Activated naive CD4-positive, alpha-beta T cell treated with anti-CD3 and anti-CD28 coated beads, Interleukin-2, amount 50 U/mL, for 16 hours (primary cell): ENCODE results near the gene TRIM37.
"Not testable (repeated sequence)": the region's sequence is repeated elsewhere in the genome, so short reads cannot be mapped to it uniquely, and the experiment has no call there.

Source experiments
- DNase-seq: peaks from one replicate; pipeline ENCODE4 v3.0.0-alpha.2; 2020

Gene TRIM37

DNA sequence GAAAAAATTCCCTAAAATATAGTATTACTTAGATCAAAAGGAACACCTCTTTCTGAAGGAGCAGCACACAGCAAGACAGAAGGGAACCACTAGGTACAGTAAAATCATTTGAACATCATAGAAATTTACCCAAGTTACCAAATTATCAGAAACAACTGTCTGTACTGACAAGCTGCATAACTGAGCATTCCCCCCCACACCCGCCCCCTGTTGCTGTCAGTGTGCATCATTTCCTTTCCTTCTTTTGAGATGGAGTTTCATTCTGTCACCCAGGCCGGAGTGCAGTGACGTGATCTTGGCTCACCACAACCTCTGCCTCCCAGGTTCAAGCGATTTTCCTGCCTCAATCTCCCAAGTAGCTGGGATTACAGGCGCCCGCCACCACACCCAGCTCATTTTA is 120.7 kb downstream of the TRIM37 start:
- DNase-seq: no peak

DNA sequence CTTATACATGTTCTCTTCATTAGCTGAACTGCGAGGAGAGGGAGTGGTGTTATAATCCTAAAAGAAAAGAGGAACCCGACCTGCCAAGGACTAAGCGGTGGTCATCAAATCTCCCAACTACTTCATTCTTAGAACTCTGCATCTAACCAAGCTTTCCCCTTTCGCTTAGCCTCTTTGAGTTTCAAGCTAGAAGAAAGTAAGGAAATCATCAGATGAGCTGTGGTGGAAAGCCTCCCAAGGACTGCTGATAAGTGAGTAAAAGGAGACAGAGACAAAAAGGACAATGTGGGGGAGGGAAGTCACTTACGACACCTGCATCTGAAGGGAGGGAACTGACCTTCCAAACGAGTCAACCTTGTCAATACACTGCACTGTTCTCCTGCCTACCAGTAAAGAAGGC is 121.3 kb downstream of the TRIM37 start:
- no peak for DNase-seq

DNA sequence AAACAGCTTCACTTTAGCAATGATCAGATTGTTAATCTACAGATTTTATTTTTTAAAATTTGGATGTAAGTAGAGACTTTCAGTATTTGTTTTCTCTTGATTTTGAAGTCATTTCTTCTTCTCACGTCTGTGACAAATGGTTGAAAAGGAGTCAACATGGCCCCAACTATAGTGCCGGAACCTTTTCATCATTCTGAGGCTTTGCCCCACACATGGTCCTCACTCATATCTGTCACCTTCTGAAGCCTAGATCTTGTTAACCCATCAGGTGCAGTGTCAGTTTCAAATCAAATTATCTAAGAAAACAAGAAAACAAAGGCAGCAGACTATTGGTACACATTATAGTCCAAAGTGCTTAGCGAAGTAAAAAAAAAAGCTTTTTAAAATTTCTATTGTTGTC is 124.1 kb downstream of the TRIM37 start:
- no peak for DNase-seq

DNA sequence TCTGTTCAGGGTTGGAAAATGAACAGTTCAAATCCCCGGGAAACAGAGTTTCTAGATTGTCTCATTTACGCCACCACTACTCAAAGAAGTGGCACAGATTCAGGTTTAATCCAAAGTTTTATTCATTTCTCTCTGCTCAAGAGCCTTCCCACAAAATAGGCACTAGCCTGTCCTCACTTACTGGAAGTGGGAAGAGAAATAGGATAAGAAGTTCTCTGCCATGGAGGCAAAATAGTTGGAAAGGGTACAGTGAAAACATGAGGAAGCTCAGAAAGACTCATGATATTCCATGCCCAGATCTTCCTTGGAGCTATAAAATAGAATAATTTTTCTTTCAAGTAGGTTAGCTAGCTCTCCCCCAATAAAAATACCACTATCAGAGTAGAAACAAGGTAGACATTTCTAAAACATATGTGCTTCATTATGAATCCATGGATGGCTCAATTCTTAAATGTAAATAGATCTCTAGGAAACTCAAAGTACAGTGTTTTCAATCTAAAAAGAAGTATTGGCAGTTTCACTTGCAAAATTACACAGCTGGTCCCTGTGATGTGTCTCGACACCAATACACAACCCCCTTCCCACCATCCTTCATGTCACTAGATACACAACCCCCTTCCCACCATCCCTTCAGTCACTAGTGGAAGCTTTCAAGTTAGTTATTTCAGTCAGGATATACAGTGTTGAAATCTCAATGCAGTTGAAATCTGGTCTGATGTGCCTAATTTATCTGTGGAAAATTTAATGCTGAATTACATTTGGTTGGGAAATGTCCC is 125.8 kb downstream of the TRIM37 start:
- no peak for DNase-seq

DNA sequence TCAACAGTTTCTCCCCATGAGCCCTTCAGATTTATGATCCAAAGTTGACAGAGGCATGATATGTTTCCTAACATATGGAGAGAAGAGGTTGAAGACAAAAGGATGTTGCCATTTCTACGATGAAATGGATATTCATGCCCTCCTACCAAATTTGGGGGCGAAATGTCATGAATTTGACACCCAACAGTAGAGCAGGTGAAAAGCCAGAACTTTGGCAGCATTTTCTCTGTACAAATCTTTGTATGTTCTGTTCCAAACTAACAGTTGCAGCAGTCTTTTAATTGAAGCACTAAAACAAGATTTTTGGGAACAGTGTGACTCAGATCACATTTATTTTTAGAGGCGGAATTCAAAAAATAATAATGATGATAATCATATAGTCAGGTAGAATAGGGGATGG is 130.1 kb downstream of the TRIM37 start:
- no peak for DNase-seq

DNA sequence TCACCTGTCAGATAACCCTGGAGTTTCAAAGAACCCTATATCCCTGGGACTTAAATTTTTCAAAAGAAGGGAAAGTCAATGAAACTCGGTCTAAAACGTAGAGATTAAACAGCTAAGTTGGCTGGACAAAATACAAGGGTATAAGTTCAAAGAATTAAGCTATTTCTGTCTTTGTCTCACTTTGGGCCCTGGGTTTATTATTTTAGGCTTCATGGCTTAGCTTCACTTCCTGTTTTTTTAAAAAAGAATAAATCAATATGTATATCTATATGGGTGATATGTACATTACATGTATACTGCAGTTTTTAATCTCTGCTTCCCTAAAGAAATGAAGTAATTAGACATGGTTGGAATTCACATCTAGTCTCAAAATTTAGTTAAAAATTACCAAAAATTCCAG is 132.3 kb downstream of the TRIM37 start:
- DNase-seq: no peak

DNA sequence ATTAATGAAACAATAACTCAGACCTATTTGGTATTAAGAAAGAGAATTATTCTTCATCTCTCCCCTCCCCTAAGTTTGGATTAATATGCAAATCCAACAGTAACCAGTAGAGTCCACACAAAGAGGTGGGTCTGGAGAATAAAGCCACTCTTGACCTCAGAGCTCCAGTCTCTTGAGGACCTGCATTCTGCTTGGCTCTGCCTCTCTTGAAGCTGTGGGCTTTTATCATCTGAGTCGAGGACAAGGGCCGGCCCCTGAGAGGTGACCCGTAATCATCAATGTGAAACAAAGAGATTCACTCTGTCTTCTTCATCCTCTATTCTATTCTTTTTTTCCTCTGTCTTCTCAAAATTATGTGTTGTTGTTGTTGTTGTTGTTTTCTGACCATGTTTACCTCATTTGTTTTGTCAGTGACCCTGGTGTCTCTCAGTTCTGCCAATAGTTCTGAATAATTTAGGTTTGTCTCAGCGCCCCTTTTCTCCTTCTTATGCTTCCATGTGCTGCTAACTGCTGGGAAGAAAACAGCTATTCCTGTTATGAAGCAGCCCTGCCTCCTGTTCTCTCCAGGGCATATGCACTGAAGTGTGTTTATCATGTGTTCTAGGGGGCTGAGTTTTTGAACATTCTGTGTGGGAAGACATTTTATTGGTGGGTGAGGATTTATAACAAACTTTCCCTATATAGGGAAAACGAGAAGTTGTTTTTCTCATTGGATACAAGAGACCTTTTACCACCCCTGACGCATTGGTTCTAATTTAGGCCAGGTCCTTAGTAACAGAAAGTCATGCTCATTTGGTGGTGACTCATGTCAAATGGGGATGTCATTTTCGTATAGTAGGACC is 135.8 kb downstream of the TRIM37 start:
- DNase-seq: no peak

DNA sequence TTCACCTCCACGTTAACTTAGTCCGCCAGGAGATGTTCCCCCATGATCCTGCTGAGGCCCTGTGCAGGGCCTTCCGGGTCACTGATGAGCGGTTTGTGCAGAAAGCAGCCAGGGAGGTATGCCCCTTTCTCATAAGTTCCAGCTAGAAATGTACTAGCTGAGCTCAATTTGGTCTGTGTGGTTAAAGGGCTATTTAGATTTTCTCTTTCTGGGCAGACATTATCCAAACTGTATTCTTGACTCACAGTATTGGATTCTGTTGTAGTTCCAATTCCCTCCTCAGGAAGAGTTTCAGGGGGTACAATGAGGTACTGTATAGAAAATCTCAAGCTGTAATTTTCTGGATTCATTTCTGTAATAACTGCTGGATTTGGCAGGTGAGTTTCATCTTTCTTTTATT is 137.1 kb downstream of the TRIM37 start:
- DNase-seq: no peak

DNA sequence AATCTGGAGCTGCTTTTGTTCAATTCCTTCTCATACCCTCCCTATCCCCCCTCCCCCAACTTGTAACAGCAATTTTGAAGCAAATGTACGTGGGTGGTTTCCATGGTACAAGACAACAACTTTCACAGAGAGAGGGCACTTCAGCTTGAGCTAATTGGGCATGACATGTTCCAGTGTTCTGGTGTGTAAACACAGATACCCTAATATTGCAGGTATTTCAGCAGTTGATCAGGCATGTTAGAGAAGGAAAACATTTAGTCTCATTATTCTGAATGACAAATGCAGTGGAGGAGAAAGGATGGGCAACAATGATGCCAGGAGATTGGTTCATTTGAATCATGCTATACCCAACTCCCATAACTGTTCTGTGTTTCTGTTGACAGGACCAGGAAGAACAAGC is 137.5 kb downstream of the TRIM37 start:
- DNase-seq: no peak

DNA sequence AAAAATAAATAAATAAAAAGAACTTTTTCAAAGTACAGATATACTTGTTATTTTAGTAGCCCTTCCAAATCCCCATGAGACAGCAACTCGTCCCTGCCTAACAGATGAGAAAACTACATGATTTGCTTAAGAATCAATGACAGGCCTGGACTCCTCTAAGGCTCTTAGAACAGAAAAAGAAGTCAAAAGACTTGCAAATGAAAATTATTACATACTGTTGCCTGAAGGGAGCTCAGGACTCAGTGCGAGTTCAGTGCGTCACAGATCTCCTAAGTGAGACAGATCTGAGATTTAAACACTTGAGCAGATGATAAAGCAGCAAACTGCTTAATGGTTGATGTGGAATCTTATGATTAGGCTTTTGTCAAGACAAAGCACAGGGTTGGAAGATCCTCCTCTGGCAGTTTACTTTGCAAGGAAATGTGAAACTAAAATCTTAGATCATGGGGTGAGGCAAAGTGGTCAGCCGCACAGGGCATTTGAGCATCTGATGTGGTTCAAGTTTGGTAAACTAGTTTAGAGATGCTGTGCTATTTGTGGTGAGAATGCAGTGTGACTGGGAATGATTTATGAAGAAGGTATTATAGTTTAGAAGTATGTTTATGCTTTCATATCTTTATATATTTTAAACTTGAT is 138.1 kb downstream of the TRIM37 start:
- no peak for DNase-seq

DNA sequence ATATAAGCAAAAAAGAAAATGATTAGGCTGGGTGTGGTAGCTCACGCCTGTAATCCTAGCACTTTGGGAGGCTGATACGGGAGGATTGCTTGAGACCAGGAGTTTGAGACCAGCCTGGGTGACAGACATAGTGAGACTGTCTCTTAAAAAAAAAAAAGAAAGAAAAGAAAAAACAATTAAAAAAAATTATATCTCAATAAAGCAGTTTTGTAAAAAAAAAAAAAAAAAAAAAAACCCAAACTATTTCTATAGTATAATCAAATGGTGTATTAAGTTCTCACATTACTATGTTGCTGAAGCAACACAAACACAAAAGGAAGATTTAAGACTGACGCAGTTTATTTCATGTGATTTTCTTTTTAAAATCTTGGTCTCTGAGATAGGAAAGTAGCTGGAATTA is 140.5 kb downstream of the TRIM37 start:
- no peak for DNase-seq

DNA sequence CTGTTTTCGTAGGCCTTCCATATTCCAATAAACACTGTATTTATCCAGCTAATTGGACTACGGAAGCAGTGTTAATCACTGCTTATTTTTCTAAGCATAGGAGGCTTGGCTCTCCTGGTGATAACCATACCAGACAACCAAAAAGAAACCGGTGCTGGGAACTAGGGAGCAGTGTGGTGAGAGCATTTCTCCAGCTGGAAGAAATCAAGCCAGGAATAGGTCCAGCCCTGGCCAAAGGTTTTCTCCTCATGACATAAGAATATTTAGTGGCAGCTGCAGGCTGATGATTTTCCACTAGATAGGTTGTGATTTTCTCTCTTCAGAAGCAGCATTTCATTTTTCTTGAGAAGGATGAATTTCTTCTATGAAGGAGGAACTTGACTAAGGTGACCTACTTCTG is 141.5 kb downstream of the TRIM37 start:
- no peak for DNase-seq

DNA sequence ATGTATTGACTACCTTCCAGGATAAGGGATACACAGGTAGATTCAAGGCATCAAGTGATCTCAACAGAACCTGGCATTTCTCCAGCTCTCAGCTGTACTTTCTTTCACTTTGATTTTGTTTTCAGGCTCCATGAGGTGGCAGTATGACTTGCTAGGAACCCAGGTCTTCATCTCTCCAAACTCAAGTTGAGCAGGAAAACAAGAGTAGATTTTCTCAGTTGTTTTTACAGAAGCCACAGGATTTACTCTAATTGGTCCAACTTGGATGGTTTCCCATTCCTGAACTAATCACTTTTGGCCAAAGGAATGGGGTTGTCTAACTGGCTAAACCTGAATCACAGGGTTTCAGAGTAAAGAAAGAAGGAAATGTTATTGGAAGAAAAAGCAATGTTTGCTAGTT is 146.6 kb downstream of the TRIM37 start:
- DNase-seq: no peak

DNA sequence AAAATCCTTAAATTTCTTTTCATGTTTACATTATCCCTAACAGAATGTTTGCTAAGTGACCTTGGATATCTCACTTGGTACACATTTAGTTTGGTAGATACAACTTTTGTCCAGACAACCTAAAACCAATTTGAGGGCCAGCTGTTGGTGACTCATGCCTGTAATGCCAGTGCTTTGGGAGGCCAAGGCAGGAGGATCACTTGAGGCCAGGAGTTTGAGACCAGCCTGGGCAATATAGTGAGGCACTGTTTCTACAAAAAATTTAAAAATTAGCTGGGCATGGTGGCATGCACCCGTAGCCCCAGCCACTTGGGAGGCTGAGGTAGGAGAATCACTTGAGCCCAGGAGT is 149.0 kb downstream of the TRIM37 start:
- DNase-seq: not testable (repeated sequence)

DNA sequence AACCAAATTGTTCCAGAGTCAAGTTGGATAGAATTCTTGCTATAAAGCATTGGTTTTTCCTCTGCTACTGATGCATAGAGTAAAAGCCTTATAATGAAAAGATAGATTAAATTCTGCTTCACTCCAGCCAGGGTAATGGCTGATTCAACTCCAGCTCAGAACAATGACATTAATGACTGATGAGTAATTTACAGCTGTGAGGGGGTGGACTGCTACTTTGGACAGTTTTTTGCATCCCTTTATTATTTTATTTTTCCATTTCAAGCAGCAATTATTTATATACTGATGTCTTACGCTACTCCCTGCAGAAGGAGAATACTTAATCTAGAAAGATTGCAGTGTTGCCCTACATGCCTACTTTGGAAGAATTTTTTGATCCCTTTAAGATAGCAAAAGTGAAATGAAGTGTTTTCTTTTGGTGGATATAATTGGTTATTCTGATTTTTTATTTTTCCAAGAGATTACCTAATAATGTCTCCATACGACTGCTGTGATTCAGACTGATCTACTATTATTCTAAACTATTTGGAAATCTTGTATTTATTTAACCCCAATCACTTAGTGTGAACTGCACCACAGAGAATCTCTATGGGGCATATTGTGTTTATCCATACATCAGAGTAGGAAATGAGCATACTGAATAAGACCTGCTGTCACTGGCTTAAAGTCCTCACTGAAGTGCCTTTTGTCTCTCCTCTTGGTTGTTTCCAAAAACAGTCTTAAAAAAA is 149.5 kb downstream of the TRIM37 start:
- no peak for DNase-seq

DNA sequence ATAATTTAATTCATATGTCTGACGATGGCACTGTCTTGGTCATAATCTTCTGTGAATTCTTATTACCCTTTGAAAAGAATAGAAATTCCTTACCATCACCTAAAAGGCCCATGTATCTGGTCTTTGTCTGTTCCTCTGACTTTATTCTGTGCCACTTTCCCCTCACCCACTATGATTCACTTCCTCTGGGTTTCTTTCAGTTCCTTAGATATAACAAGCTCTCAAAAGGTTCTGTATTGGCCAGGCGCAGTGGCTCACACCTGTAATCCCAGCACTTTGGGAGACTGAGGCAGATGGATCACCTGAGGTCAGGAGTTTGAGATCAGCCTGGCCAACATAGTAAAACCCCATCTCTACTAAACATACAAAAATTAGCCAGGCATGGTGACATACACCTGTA is 152.3 kb downstream of the TRIM37 start:
- DNase-seq: not testable (repeated sequence)

DNA sequence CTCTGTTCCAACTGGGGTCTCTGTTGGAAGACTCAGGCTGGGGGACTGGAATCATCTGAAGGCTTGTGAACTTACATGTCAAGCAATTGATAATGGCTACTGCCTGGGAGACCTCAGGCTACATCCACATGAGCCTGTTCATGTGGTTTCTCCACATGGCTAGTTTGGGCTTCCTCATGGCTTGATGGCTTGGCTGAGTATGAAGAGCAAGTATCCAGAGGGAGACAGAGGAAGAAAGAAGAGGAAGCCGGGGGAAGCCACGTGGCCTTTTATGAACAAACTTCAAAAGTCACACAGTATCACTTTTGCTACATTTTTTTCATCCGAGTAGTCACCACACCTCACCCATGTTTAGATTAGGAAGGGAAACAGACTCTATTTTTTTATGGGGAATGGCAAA is 158.9 kb downstream of the TRIM37 start:
- no peak for DNase-seq

DNA sequence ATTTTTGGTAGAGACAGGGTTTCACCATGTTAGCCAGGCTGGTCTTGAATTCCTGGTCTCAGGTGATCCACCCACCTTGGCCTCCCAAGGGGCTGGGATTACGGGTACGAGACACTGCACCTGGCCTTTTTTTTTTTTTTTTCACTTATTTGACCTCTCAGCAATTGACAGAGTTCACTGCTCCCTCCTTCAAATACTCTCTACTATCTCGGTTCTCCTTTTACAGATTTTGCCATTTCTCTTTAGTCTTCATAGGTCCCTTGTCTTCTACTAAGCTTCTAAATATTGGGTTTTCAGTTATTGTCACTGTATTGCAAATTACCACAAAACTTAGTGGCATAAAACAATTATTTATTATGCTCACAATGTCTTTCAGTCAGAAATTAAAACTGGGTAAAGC is 159.3 kb downstream of the TRIM37 start:
- no peak for DNase-seq

DNA sequence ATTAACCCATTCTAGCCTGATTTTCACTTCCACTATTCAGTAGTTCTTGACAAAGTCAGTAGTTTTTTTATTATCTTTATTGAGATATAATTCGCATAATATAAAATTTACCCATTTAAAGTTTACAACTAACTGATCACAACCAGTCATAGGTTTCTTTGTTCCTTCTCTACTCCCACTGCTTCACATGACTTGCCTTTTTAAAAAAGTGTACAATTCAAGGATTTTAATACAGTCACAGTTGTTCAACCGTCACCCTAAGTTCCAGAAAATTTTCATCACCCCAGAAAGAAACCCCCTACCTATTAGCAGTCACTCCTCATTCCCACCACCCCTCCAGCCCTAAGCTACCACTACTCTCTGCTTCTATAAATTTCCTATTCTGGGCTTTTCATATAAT is 162.5 kb downstream of the TRIM37 start:
- no peak for DNase-seq

DNA sequence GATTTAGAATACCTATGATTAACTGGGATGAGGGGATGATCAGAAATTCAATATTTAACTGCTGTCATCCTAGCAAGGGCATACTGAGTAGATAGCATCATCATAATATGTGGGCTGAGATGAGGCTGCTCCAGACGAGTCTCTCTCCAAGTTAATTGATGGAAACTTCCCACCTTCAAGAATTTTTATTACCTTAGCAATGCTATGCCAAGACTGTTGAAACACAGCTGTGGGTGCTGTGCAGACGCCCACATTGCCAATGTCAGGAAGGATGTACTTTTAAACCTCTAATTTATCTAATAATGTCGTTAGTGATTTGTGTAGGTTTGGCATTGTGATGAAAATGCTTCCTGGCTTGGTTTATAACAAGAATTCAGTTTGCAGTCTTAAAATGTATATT is 170.4 kb downstream of the TRIM37 start:
- no peak for DNase-seq

DNA sequence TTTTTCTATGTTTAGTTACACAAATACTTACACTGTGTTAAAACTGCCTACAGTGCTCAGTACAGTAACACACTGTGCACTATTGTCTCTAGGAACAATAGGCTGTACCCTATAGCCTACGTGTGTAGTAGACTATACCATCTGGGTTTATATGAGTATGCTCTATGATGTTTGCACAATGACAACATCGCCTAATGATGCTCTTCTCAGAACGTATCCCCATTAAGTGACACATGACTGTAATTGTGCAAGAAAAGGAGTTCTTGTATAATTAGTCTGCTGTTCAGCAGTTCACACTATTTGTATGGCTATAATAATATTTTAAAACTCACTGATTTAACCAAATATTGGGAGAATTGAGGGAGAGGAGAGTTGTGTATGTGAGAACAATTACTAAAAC is 173.7 kb downstream of the TRIM37 start:
- no peak for DNase-seq
